Measurements from ENCODE around the gene MRFAP1L1.
"Not testable (repeated sequence)": the region's sequence is repeated elsewhere in the genome, so short reads cannot be mapped to it uniquely, and the experiment has no call there.

DNA sequence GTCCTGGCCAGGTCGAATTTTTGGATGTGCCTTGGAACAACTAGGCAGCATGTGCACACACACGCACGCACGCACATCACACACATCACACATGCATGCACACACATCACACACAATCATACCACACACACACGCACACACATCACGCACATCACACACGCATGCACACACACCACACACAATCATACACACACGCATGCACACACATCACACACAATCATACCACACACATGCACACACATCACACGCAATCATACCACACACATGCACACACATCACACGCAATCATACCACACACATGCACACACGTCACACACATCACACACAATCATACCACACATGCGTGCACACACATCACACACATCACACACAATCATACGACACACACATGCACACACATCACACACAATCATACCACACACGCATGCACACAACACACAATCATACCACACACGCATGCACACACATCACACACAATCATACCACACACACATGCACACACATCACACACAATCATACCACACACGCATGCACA is 15.8 kb upstream of the MRFAP1L1 start:
- TF ChIP-seq CTCF (IDR thresholded peaks at IDR 0.05 in 8 of 11, conservative IDR thresholded peaks at IDR 0.05 in 3 of 11); POLR2A (IDR thresholded peaks at IDR 0.05): not testable (repeated sequence)

All from spleen (tissue), 7 donors.